IMR-90 (cell line): ENCODE results near the gene RASL10B. TPM values are rescaled to one million over a fixed set of nuclear protein-coding genes. Genes with fewer than 3 reads are reported as not detected.

Experiments
- ATAC-seq: fragments of 200-7000 bp; cut with Tn5 transposase; 2 replicates; pipeline ENCODE4 v1.9.1; 2020; ENCODE audit warnings: low read depth, mild to moderate bottlenecking, moderate library complexity
- BruUV-seq: library from RNA; stranded (reverse); fragments of 400-500 nt; replicated peaks from 2 replicates; lab custom pipeline; 2021; lab: Mats Ljungman, UMichigan
- CTCF ChIA-PET: fragments of 300-600 bp; formaldehyde crosslinking; extraction: SDS; loops from one replicate; lab custom pipeline; 2021; ENCODE audit warnings: antibody characterized with exemption; lab: Yijun Ruan, JAX
- POLR2A ChIA-PET: fragments of 300-600 bp; sonication (Branson Sonifier 250); formaldehyde crosslinking; loops from one replicate; lab custom pipeline; 2022; ENCODE audit warnings: antibody characterized with exemption; ENCODE audit not compliant: unreplicated experiment; lab: Charles Lee
- DNase-seq: peaks from one replicate; pipeline ENCODE4 v3.0.0; 2013
- H2AFZ ChIP-seq: replicated peaks from 2 replicates; pipeline ENCODE3; 2013; ENCODE audit warnings: low read length, mild to moderate bottlenecking; ENCODE audit not compliant: poor library complexity
- H2AK5ac ChIP-seq: 2 replicates; pipeline ENCODE4 v1.6.1; 2013; ENCODE audit warnings: low read depth, low read length, inconsistent platforms
- H2AK9ac ChIP-seq: replicated peaks from 2 replicates; pipeline ENCODE3; 2013; ENCODE audit warnings: mild to moderate bottlenecking, low read depth, low read length, moderate library complexity; ENCODE audit not compliant: poor library complexity
- H2BK120ac ChIP-seq: 2 replicates; pipeline ENCODE4 v1.6.1; 2013; ENCODE audit warnings: low read depth, low read length, inconsistent platforms
- H2BK15ac ChIP-seq: 3 replicates; pipeline ENCODE4 v1.6.1; 2013; ENCODE audit warnings: low read depth, low read length, inconsistent platforms
- H2BK20ac ChIP-seq: 2 replicates; pipeline ENCODE4 v1.6.1; 2013; ENCODE audit warnings: low read depth, mild to moderate bottlenecking, inconsistent platforms, low read length, moderate library complexity
- H2BK5ac ChIP-seq: 2 replicates; pipeline ENCODE4 v1.6.1; 2013; ENCODE audit warnings: mild to moderate bottlenecking, low read depth, low read length, inconsistent platforms; ENCODE audit not compliant: poor library complexity, severe bottlenecking
- H3K14ac ChIP-seq: replicated peaks from 2 replicates; pipeline ENCODE4 v1.6.1; 2013; ENCODE audit warnings: low read depth, low read length, inconsistent platforms
- H3K18ac ChIP-seq: 2 replicates; pipeline ENCODE4 v1.6.1; 2013; ENCODE audit warnings: low read depth, low read length, control low read depth
- H3K23ac ChIP-seq: 2 replicates; pipeline ENCODE4 v1.6.1; 2013; ENCODE audit warnings: low read depth, low read length, inconsistent platforms
- H3K27ac ChIP-seq: 2 replicates; pipeline ENCODE4 v1.5.1; 2013; ENCODE audit warnings: mild to moderate bottlenecking, control low read depth, low read length; ENCODE audit not compliant: insufficient read depth
- H3K27me3 ChIP-seq: 2 replicates; pipeline ENCODE4 v1.6.1; 2013; ENCODE audit warnings: low read length; ENCODE audit not compliant: control insufficient read depth, insufficient read depth
- H3K36me3 ChIP-seq: 2 replicates; pipeline ENCODE4 v1.6.1; 2013; ENCODE audit warnings: low read length, mixed read lengths; ENCODE audit not compliant: control insufficient read depth, insufficient read depth
- H3K4ac ChIP-seq: 2 replicates; pipeline ENCODE4 v1.6.1; 2013; ENCODE audit warnings: low read depth, low read length, inconsistent platforms
- H3K4me1 ChIP-seq: 2 replicates; pipeline ENCODE4 v1.6.1; 2013; ENCODE audit warnings: low read length, mixed read lengths; ENCODE audit not compliant: control insufficient read depth, insufficient read depth
- H3K4me2 ChIP-seq: 2 replicates; pipeline ENCODE4 v1.6.1; 2013; ENCODE audit warnings: low read depth, mild to moderate bottlenecking, control low read depth, low read length, moderate library complexity
- H3K4me3 ChIP-seq: 2 replicates; pipeline ENCODE4 v1.5.1; 2013; ENCODE audit warnings: low read depth, mild to moderate bottlenecking, control low read depth, low read length, moderate library complexity; ENCODE audit not compliant: insufficient read depth
- H3K56ac ChIP-seq: 2 replicates; pipeline ENCODE4 v1.6.1; 2013; ENCODE audit warnings: low read length, inconsistent platforms; ENCODE audit not compliant: insufficient read depth; ENCODE audit errors: extremely low read depth
- H3K79me1 ChIP-seq, 2 experiments: 2 replicates each; pipeline ENCODE4 v1.6.1; 2013; ENCODE audit warnings: low read length in 2 of 2, inconsistent platforms in 1 of 2, low read depth in 1 of 2
- H3K9ac ChIP-seq: 2 replicates; pipeline ENCODE4 v1.6.1; 2013; ENCODE audit warnings: low read depth, low read length, control low read depth
- H3K9me1 ChIP-seq: 2 replicates; pipeline ENCODE4 v1.6.1; 2013; ENCODE audit warnings: low read length, inconsistent platforms; ENCODE audit not compliant: insufficient read depth
- H3K9me3 ChIP-seq: 2 replicates; pipeline ENCODE4 v1.6.1; 2013; ENCODE audit warnings: low read length; ENCODE audit not compliant: control insufficient read depth, insufficient read depth
- H4K20me1 ChIP-seq: 2 replicates; pipeline ENCODE4 v1.6.1; 2013; ENCODE audit warnings: low read length, inconsistent platforms; ENCODE audit not compliant: insufficient read depth
- H4K5ac ChIP-seq: 2 replicates; pipeline ENCODE4 v1.6.1; 2013; ENCODE audit warnings: mild to moderate bottlenecking, low read depth, low read length, control low read depth
- H4K8ac ChIP-seq, 2 experiments: 2 replicates each; pipeline ENCODE4 v1.6.1; 2013; ENCODE audit warnings: low read depth in 2 of 2, low read length in 2 of 2, control low read depth in 1 of 2, inconsistent platforms in 1 of 2
- H4K91ac ChIP-seq: 2 replicates; pipeline ENCODE4 v1.6.1; 2013; ENCODE audit warnings: low read depth, low read length, inconsistent platforms; ENCODE audit not compliant: insufficient read depth
- BHLHE40 ChIP-seq: fragments of 150-350 bp; IDR thresholded peaks from 2 replicates; pipeline ENCODE4 v1.6.1; 2016; ENCODE audit warnings: mild to moderate bottlenecking, low read depth, low read length
- ELK1 ChIP-seq: fragments of 150-350 bp; IDR thresholded peaks from 2 replicates; pipeline ENCODE4 v1.6.1; 2016; ENCODE audit warnings: low read depth, mild to moderate bottlenecking, low read length, moderate library complexity, borderline replicate concordance
- WGBS, 2 experiments: methylation state at CpG; one replicate each; pipeline versions ENCODE4 v1.1.5 to v1.1.7; 2013; ENCODE audit warnings: missing lambda C conversion rate in 2 of 2; ENCODE audit not compliant: insufficient read length in 1 of 2; ENCODE audit errors: extremely low coverage in 2 of 2; 5-methylcytosine and 5-hydroxymethylcytosine counted together
- dilution Hi-C: fragments of 300-500 bp; cut with HindIII; formaldehyde crosslinking; loops from one replicate; pipeline ENCODE4 v1.14.3; 2018; ENCODE audit warnings: low sequenced_read_pairs; ENCODE audit not compliant: unreplicated experiment
- in situ Hi-C: fragments of 300-500 bp; cut with MboI; formaldehyde crosslinking; loops from 3 replicates; pipeline ENCODE4 v1.14.3; 2019; ENCODE audit warnings: low sequenced_read_pairs, inconsistent platforms, mixed read lengths
- intact Hi-C: fragments of 100-400 bp; cut with micrococcal nuclease; formaldehyde crosslinking; loops from 2 replicates; pipeline ENCODE4 v1.10.0; 2022
- polyA plus RNA-seq, 3 experiments: library from polyadenylated mRNA; depleted of rRNA; stranded (reverse); fragments of >200 nt; gene quantifications; 2 replicates each; pipeline ENCODE4 v1.2.3, GENCODE V29; 2012; ENCODE audit warnings: low replicate concordance in 1 of 3
- total RNA-seq: library from RNA; depleted of rRNA; stranded (reverse); fragments of >200 nt; gene quantifications from 2 replicates; pipeline ENCODE4 v1.2.3, GENCODE V29; 2012

The RASL10B gene
- total and polyA plus RNA-seq, 2 of the 4 experiments (the other 2 are of a cell fraction) = 4.1 to 4.7 TPM

GRCh38 chr17:35734396-35734795 is 3.0 kb downstream of the RASL10B start:
- H3K9me3 ChIP-seq = no peaks in the 10 kb centered on the region

More at GRCh38 chr17:35734396-35734795, 3.0 kb downstream of the RASL10B start:
- H2AK5ac ChIP-seq = no peak overlapping the region
- no peak overlapping the region for H3K23ac ChIP-seq
- no peak overlapping the region for H3K27ac ChIP-seq
- WGBS, 2 experiments = no CpG with 5 or more reads among the region's 7 CpGs
- no peak overlapping the region for H3K4ac ChIP-seq
- H3K4me3 ChIP-seq = no peak overlapping the region
- POLR2A ChIA-PET = no interaction called here
- H4K20me1 ChIP-seq = 0 out of 2 replicates have a peak, but pooled peaks cover 3% of the 10 kb centered on the region
- H3K4me2 ChIP-seq = no peak overlapping the region
- no peak overlapping the region for H2BK15ac ChIP-seq
- H3K56ac ChIP-seq = no peak overlapping the region
- peaks cover 3% of the 10 kb centered on the region for H3K4me1 ChIP-seq
- H2AFZ ChIP-seq = no peak overlapping the region
- CTCF ChIA-PET = no interaction called here
- no TSS peak for BruUV-seq
- ATAC-seq = no peak
- H3K36me3 ChIP-seq = no peaks in the 10 kb centered on the region
- no peak overlapping the region for H2BK120ac ChIP-seq
- in situ Hi-C loops (loop anchor here (25.0 kb wide), 1 partner anchor 372 kb away; the partner anchor contains the start of gene SLFN11), dilution Hi-C loops (no loop called here), intact Hi-C loops (no loop called here)
- H2AK9ac ChIP-seq = no peak overlapping the region
- no peak for DNase-seq
- H3K9me1 ChIP-seq = peaks cover 4% of the 10 kb centered on the region; the same call in 1 of the 2 replicates
- no peak overlapping the region for H2BK20ac ChIP-seq
- no peak overlapping the region for H4K91ac ChIP-seq
- H4K8ac ChIP-seq = no peak overlapping the region
- H3K27me3 ChIP-seq = peaks cover 5% of the 10 kb centered on the region; the same call in 1 of the 2 replicates
- no peaks in the 10 kb centered on the region for H3K79me1 ChIP-seq
- no peak overlapping the region for H3K9ac ChIP-seq
- no peak overlapping the region for H3K18ac ChIP-seq
- no peak for TF ChIP-seq BHLHE40
- TF ChIP-seq ELK1 = no peak
- no peak overlapping the region for H3K14ac ChIP-seq
- no peak overlapping the region for H4K5ac ChIP-seq
- H2BK5ac ChIP-seq = no peak overlapping the region
